ENCODE data around the gene FYN.

FYN gene

GRCh38 chr6:111672761-111673450, 200.3 kb downstream of the FYN start:
- Histone ChIP-seq H3K4me3 (ENCODE audit: low read depth, low read length) (no peak overlapping the region), H3K4me1 (ENCODE audit: control insufficient read depth, insufficient read depth, low read length) (no peaks in the 10 kb centered on the region), H3K36me3 (ENCODE audit: control insufficient read depth in 2 of 2, insufficient read depth in 1 of 2, low read length in 2 of 2) (peaks cover 17 to 83% of the 10 kb centered on the region in 2 experiments), H3K27ac (ENCODE audit: extremely low read depth, low read depth, low read length) (no peak overlapping the region), H3K9me3 (ENCODE audit: control insufficient read depth, insufficient read depth, low read depth, low read length) (no peaks in the 10 kb centered on the region)
- CTCF ChIA-PET: no interaction called here
- POLR2A ChIA-PET: no interaction called here
- TF ChIP-seq ATF2 (tag by site-specific recombination; IDR thresholded peaks at IDR 0.05; ENCODE audit: low read depth): no peak
- no peak for TF ChIP-seq ZNF184 (tag by site-specific recombination; IDR thresholded peaks at IDR 0.05)
- no peak for TF ChIP-seq ZNF202 (tag by site-specific recombination; IDR thresholded peaks at IDR 0.05; ENCODE audit: borderline replicate concordance)
- no peak for TF ChIP-seq ZNF211 (tag by site-specific recombination; IDR thresholded peaks at IDR 0.05; ENCODE audit: low read depth)
- TF ChIP-seq ZNF704 (tag by site-specific recombination; IDR thresholded peaks at IDR 0.05): no peak
- TF ChIP-seq ZNF777 (tag by site-specific recombination; IDR thresholded peaks at IDR 0.05; ENCODE audit: borderline replicate concordance): no peak
- no peak for TF ChIP-seq ZNF175 (tag by site-specific recombination; IDR thresholded peaks at IDR 0.05)
- TF ChIP-seq SCRT1 (tag by site-specific recombination; IDR thresholded peaks at IDR 0.05; ENCODE audit: borderline replicate concordance): no peak
- TF ChIP-seq ZFHX2 (tag by site-specific recombination; conservative IDR thresholded peaks at IDR 0.05): no peak
- TF ChIP-seq ZBTB6 (tag by site-specific recombination; IDR thresholded peaks at IDR 0.05): no peak

GRCh38 chr6:111669326-111669725, 203.9 kb downstream of the FYN start:
- Histone ChIP-seq H3K36me3 (ENCODE audit: control insufficient read depth in 2 of 2, insufficient read depth in 1 of 2, low read length in 2 of 2) (peaks cover 10 to 75% of the 10 kb centered on the region in 2 experiments), H3K4me1 (ENCODE audit: control insufficient read depth, insufficient read depth, low read length) (no peaks in the 10 kb centered on the region), H3K9me3 (ENCODE audit: control insufficient read depth, insufficient read depth, low read depth, low read length) (no peaks in the 10 kb centered on the region), H3K4me3 (ENCODE audit: low read depth, low read length) (no peak overlapping the region), H3K27ac (ENCODE audit: extremely low read depth, low read depth, low read length) (no peak overlapping the region)
- CTCF ChIA-PET: interaction anchor here (1.7 kb wide), 1 partner anchor 41 kb away, joined by 5 read pairs; no protein-coding TSS in a partner anchor
- POLR2A ChIA-PET: no interaction called here
- TF ChIP-seq ZNF624 (tag by site-specific recombination; IDR thresholded peaks at IDR 0.05) (no peak), ZNF747 (tag by site-specific recombination; IDR thresholded peaks at IDR 0.05) (no peak), ZNF585B (tag by site-specific recombination; IDR thresholded peaks at IDR 0.05) (no peak)

- H3K4me1 ChIP-seq (ENCODE audit: control insufficient read depth, insufficient read depth, low read length): no peaks in the 10 kb centered on the region
- ChIA-PET POLR2A (no interaction called here), CTCF (interaction anchor here (0.6 to 1.7 kb wide), 4 partner anchors 9 to 65 kb away, joined by 3 to 12 read pairs (median 4); no protein-coding TSS in a partner anchor)
- no peak overlapping the region for H3K4me3 ChIP-seq (ENCODE audit: low read depth, low read length)
- no peaks in the 10 kb centered on the region for H3K9me3 ChIP-seq (ENCODE audit: control insufficient read depth, insufficient read depth, low read depth, low read length)
- no peak overlapping the region for H3K27ac ChIP-seq (ENCODE audit: extremely low read depth, low read depth, low read length)
- H3K36me3 ChIP-seq (ENCODE audit: control insufficient read depth in 2 of 2, insufficient read depth in 1 of 2, low read length in 2 of 2): peaks cover 8 to 66% of the 10 kb centered on the region in 2 experiments
- TF ChIP-seq ZNF391 (tag by site-specific recombination; IDR thresholded peaks at IDR 0.05; ENCODE audit: borderline replicate concordance, low read depth) (no peak), ZNF639 (tag by site-specific recombination; IDR thresholded peaks at IDR 0.05) (no peak), ZNF10 (tag by site-specific recombination; IDR thresholded peaks at IDR 0.05) (no peak), ZNF23 (tag by site-specific recombination; IDR thresholded peaks at IDR 0.05; ENCODE audit: borderline replicate concordance) (no peak), ZNF561 (tag by site-specific recombination; IDR thresholded peaks at IDR 0.05; ENCODE audit: borderline replicate concordance) (no peak), INSM2 (tag by site-specific recombination; IDR thresholded peaks at IDR 0.05) (no peak)
Measured at GRCh38 chr6:111668410-111668809, 204.8 kb downstream of the FYN start.

All from HEK293 (cell line).